ENCODE results near the gene FAN1. TPM values are rescaled to one million over a fixed set of nuclear protein-coding genes. Genes with fewer than 3 reads are reported as not detected.

The FAN1 gene
- total and polyA plus RNA-seq, 2 of the 4 experiments (the other 2 are of a cell fraction) = 7.6 to 12.4 TPM

DNA sequence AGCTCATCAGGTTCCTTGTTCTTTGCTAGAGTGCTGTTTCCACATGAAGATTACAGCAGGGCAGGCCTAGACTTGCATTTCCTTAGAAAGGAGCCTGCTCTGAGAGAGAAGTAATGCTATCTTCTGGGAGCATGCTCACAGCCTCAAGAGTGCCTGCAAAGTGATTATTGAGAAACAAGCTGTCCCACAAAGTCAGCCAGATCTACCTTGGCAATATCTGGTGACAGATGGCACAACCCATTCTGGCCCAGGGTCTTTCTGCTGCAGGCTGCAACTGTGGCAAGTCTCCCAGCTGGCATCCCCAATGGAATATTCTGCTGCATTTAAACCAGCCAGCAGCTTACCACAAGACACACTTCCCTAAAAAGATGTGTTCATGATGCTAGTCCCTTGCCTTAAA is 58.4 kb downstream of the FAN1 start:
- H3K4me2 ChIP-seq (ENCODE audit: low read depth, low read length) = no peak overlapping the region
- BruUV-seq (replicated peaks) = no TSS peak
- dilution Hi-C loops (cut with HindIII; ENCODE audit: low sequenced_read_pairs, unreplicated experiment) = no loop called here
- H3K4me3 ChIP-seq (ENCODE audit: insufficient read depth, low read depth, low read length) = no peak overlapping the region
- DNase-seq (no peak), ATAC-seq (ENCODE audit: low read depth) (no peak)
- ChIA-PET CTCF (no interaction called here), POLR2A (ENCODE audit: unreplicated experiment) (no interaction called here)
- H3K14ac ChIP-seq (replicated peaks; ENCODE audit: low read depth, low read length) = no peak overlapping the region
- H3K9me1 ChIP-seq (ENCODE audit: insufficient read depth, low read length) = peaks cover 6% of the 10 kb centered on the region
- no peak overlapping the region for H2AFZ ChIP-seq (replicated peaks; ENCODE audit: low read length, poor library complexity)
- H2AK9ac ChIP-seq (replicated peaks; ENCODE audit: low read depth, low read length, poor library complexity) = peak overlapping the region; percentile 15
- no peak overlapping the region for H2BK120ac ChIP-seq (ENCODE audit: low read depth, low read length)
- no peak overlapping the region for H3K23ac ChIP-seq (ENCODE audit: low read depth, low read length)
- no peaks in the 10 kb centered on the region for H4K20me1 ChIP-seq (ENCODE audit: insufficient read depth, low read length)
- H2BK5ac ChIP-seq (ENCODE audit: low read depth, low read length, poor library complexity, severe bottlenecking) = no peak overlapping the region
- no peaks in the 10 kb centered on the region for H3K4me1 ChIP-seq (ENCODE audit: control insufficient read depth, insufficient read depth, low read length)
- H3K79me1 ChIP-seq (ENCODE audit: low read depth in 1 of 2, low read length in 2 of 2) = peaks cover 3 to 9% of the 10 kb centered on the region in 2 experiments; a peak in 2 of 4 replicates
- no peak overlapping the region for H3K56ac ChIP-seq (ENCODE audit: extremely low read depth, insufficient read depth, low read length)
- no peak overlapping the region for H3K18ac ChIP-seq (ENCODE audit: low read depth, low read length)
- H2BK15ac ChIP-seq (ENCODE audit: low read depth, low read length) = no peak overlapping the region
- H3K27ac ChIP-seq (ENCODE audit: insufficient read depth, low read length) = no peak overlapping the region
- no peaks in the 10 kb centered on the region for H3K27me3 ChIP-seq (ENCODE audit: control insufficient read depth, insufficient read depth, low read length)
- H4K5ac ChIP-seq (ENCODE audit: low read depth, low read length) = no peak overlapping the region
- no peak overlapping the region for H3K4ac ChIP-seq (ENCODE audit: low read depth, low read length)
- no peak overlapping the region for H2AK5ac ChIP-seq (ENCODE audit: low read depth, low read length)
- no peak overlapping the region for H4K91ac ChIP-seq (ENCODE audit: insufficient read depth, low read depth, low read length)
- H4K8ac ChIP-seq (ENCODE audit: low read depth in 2 of 2, low read length in 2 of 2) = no peak overlapping the region
- in situ Hi-C loops (cut with MboI; ENCODE audit: low sequenced_read_pairs) = no loop called here
- H3K9ac ChIP-seq (ENCODE audit: low read depth, low read length) = no peak overlapping the region
- intact Hi-C loops (cut with micrococcal nuclease) = no loop called here
- H2BK20ac ChIP-seq (ENCODE audit: low read depth, low read length) = no peak overlapping the region
- no peak for TF ChIP-seq BHLHE40 (IDR thresholded peaks at IDR 0.05; ENCODE audit: low read depth, low read length)
- TF ChIP-seq POLR2A (IDR thresholded peaks at IDR 0.05; ENCODE audit: low read depth, low read length) = no peak
- TF ChIP-seq MAFK (IDR thresholded peaks at IDR 0.05; ENCODE audit: low read depth, low read length) = no peak
- TF ChIP-seq NFE2L2 (IDR thresholded peaks at IDR 0.05; ENCODE audit: low read depth, low read length) = no peak
- TF ChIP-seq CEBPB (IDR thresholded peaks at IDR 0.05; ENCODE audit: low read depth, low read length) = no peak
- no peak for TF ChIP-seq RAD21 (IDR thresholded peaks at IDR 0.05; ENCODE audit: low read length)
- no peaks in the 10 kb centered on the region for H3K9me3 ChIP-seq (ENCODE audit: control insufficient read depth, insufficient read depth, low read length)
- peaks cover 16% of the 10 kb centered on the region for H3K36me3 ChIP-seq (ENCODE audit: control insufficient read depth, insufficient read depth, low read length)
